Measurements from ENCODE around the gene CD8A.
"Not testable (repeated sequence)": the region's sequence is repeated elsewhere in the genome, so short reads cannot be mapped to it uniquely, and the experiment has no call there.

CD8A gene

DNA sequence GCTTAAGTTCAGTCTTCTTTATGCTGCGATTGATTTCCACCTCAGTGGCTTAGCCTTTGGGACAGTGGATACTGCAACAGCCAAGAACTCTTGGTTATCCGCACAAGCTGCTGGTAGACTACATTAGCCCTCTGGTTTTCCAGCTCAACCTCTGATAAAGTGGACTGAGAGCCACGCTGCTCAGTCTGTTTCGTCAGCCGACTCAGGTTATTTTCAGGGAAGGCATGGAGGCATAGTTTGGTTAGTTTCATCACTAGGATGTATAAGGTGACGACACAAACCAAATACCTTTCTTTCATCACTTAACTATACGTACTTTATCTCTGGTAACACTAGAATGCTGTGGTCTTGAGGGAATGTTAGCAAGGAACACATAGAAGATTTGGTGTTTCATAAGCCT is 14.2 kb downstream of the CD8A start:
- DNase-seq (ENCODE audit: low read depth), result no peak

DNA sequence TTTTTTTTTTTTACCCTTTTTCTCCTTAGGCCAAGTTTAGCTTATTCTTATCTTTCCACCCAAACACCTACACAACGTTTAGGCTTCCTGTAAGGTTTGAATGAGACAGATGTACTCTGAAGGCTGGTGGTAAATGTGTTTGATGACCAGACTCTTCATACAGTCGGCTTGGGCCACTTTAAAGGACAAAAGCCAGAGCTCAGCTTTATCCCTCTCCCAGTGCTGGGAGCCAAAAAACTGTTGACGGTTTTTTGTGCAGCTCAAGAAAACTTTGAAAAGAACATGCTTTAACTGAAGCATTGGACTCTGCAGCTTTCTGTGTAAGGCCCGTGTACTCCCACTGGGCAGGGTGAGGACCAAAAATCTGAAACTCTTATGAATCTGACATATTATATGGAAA is 15.4 kb downstream of the CD8A start:
- no peak for DNase-seq (ENCODE audit: low read depth)

DNA sequence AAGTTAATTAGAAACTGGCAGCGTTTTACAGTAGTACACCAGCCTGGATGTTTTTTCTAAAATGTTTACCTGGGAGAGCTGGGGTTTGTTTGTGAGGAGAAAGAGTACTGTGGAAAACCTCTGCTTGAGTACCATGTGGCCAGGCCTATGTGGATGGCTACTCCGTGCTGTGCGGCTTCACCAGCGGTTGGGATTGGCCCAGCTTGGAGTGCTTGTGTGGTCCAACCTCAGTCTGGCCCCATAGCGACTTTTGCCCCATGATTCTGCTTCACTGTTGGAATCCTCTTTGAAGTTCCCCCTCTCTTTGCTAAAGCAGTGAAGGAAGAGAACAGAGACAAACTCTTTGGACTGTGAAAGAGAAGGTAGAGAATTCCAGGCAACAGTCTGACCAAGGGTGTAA is 15.9 kb downstream of the CD8A start:
- DNase-seq (ENCODE audit: low read depth), result no peak

DNA sequence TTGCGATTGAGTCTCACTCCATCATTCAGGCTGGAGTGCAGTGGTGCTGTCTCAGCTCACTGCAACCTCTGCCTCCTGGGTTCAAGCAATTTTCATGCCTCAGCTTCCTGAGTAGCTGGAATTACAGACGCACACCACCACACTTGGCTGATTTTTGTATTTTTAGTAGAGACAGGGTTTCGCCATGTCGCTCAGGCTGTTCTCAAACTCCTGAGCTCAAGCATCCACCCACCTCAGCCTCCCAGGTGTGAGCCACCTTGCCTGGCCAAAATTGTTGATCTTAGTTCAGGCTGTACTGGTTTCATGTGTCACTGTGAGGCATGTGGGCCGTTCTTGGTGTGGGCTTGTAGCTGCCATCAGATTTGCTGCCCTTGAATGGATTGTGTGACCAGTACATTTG is 18.1 kb downstream of the CD8A start:
- DNase-seq (ENCODE audit: low read depth), result no peak

DNA sequence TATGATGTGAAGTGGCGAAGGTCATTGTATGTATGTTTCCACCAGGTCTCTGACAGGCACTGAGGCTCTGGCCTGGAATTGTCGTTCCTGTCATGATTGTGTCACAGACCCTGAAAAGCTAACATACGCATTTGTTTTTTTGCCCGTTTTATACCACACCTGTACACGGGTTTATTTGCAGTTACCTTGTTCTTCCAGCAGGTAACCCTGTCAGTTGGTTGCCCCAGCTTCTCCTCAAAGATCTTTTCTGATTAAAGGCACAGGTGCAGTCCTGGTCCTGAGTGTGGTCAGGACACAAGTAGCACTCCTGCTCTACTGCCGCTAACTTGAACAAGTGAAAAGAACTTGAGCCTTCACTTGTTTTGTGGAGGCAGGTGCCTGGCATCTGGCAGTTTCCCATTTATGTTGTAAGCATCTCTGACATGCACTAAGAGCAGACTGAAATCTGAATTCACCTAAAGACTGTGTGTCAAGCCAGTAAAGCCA is 19.9 kb downstream of the CD8A start:
- DNase-seq (ENCODE audit: low read depth), result no peak

DNA sequence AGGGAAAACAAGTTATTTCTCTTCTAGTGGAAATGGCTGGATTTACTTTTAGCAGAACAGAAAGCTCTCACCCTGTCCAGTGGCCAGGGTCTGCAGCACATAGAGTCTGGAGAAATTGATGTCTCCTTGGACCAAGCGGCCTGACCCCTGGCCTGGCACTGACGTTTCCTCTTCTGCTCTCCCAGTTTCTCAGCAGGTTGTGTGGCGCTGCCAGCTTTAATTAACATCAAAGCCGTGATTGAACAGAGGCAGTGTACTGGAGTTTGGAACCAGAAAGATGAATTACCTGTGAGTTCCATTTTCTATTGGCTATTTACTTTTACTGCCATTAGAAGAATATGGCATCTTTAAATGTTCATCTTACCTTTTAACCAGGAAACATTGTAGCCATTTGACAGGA is 20.9 kb downstream of the CD8A start:
- DNase-seq (ENCODE audit: low read depth), result no peak

DNA sequence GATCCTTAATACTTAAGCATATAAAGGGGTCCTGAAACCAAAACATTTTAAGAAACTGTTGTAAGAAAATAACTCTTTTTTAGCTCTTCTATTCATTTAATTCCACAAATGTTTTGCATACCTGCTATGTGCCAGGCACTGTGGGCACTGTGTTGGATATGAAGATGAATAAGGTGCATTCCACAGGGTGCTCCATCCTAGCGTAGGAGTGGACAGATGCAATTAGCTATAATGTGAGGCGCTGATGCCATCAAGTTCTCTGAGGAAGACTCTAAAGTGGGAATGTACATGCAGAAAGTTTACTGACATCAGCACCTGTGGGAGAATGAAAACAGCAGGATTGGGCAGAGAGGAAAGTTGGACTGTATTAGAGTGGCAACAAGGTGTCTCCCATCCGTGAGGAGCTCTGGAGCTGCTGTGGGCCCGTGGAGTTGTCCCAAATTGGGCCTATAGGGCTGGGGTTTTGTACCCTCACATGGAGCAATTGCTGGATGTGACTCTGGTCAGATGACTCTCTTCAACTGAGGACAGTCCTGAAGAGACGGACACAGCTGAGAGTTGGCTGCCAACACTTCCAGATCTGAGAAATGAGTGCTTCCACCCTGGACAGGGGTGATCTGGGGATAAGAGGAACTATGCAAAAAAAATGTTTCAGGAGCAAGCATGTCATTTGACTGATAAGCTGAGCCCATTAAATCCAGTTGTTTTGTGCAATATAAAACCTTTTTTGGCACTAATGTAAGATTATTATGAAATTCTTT is 22.3 kb downstream of the CD8A start:
- no peak for DNase-seq (ENCODE audit: low read depth)

DNA sequence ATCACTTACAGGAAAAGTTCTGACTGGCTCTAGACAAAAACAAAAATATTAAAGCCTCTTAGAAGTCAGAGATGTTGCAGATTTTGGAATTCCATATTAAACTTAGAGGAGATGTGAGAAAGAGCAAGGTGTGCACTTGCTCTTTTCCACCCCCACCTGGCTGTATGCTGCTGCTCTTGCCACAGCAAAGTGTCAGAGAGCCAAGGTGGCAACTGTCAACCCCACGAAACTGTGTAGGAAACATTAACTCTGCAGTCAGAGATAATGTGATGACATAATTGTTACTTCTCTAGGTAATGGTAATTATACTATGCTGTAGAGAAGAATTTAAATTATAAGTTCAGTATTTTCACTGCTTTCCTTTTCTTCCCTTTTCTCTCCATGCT is 25.4 kb downstream of the CD8A start:
- no peak for DNase-seq (ENCODE audit: low read depth)

DNA sequence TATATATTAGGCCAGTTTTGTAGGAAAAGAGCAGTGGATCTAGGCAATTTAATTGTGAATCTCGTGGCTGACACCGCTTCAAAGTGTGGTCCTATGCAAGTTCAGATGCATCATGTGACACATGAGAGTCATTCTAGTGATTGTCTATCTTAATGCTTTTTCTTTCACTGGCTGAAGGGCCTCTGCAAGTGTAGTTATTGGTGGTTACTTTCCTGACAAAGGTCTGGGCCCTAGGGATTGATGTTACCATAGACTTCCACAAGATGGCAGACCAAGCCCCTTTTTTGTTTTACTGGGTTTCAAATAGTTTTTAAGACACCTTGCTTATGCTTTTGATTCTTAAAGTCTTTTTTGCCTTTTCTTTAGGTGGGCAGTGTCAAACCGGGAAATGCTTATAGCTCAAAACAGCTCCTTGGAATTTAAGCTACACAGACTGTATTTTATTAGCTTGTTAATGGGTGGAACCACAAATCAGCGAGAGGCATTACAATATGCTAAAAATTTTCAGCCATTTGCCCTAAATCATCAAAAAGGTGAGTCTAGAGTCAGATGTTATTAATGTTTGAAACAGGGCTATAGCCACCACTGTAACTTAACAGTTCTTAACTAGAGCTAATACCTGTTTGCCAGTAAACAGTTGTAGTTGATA is 25.9 kb downstream of the CD8A start:
- DNase-seq (ENCODE audit: low read depth), result no peak

DNA sequence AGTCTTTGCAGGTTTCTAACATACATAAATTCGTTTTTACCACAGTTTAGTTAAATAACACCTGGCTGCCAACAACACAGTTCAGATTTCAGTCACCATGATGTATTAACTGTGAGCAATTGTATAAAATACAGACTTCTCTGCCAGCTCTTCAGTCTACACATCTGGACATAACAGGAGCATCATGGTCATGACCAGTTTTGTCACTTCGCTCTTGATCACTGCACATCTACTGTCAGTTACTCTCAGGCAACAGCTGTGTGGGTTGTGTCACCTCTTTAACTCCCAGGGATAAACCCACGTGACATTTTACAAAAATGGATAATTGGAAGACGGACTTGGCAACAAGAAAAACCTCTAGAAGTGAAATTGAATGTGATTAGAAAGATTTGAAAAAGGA is 30.3 kb downstream of the CD8A start:
- DNase-seq (ENCODE audit: low read depth), result no peak

DNA sequence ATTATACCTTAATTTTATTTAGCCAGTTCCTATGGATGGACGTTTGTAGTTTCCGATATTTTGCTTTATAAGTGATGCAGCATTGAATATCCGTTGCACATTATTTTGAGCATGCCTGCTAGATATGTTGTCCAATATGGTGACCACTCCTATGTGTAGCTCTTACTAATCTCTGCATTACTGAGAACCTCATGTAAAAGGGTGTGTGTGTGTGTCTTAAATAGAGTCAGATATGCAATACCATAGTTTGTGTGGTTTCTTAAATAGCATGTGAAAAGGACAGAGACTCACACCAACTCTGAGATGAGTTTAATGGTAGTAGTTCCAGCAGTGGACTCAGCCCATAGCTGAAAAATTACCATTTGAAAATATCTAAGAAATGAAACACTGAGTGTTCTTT is 32.3 kb downstream of the CD8A start:
- DNase-seq (ENCODE audit: low read depth), result no peak

DNA sequence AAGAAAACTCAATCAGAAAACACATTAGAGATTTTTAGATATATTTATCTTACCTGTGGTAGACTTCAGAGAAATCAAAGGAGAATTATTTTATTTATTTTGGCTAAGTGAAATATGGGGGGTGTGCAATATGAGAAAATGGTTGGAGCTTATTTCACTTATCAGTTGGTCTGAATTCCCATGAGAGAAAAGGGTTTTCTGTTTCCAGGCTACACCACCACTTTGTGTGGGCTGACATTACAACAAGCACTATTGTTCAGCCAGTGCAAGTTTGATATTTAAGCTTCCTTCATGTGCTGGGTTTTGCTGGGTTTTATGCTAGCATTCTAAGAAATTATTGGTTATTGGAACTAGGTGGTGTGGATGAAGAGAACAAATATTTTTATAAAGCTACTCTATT is 37.1 kb downstream of the CD8A start:
- no peak for DNase-seq (ENCODE audit: low read depth)

DNA sequence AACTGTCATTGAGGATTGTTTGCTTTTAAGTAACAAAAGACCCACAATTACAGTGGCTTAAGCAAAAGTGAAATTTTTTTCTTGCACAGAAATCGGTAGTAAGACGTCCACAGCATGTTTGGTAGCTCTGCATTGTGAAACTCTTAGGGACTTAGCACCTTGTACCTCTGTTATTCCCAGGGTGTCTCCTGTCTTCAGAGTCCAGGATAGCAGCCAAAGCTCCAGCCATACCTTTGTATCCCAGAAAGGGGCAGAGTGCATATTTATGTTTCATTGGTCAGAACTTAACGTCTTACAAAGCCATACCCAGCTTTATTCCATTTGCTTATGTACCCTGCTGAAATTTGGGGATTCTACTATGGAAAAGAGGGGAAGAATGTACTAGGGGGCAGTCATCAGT is 37.8 kb downstream of the CD8A start:
- DNase-seq (ENCODE audit: low read depth), result no peak

DNA sequence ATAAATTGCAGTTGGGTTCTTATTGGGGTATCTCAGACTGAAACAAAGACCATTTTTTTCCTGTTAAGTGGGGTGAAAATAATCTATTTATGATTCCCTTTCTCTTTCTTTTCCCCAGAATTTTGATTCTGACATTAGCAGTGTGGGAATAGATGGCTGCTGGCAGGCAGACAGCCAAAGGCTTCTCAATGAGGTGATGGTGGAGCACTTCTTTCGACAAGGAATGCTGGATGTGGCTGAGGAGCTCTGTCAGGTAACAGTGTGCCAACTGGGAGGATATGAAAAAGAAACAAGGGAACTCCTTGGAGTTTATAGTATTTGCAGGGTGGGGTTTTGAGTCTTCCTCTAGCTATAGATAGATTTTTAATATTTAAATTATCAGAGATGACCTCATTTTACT is 38.9 kb downstream of the CD8A start:
- DNase-seq (ENCODE audit: low read depth), result no peak

DNA sequence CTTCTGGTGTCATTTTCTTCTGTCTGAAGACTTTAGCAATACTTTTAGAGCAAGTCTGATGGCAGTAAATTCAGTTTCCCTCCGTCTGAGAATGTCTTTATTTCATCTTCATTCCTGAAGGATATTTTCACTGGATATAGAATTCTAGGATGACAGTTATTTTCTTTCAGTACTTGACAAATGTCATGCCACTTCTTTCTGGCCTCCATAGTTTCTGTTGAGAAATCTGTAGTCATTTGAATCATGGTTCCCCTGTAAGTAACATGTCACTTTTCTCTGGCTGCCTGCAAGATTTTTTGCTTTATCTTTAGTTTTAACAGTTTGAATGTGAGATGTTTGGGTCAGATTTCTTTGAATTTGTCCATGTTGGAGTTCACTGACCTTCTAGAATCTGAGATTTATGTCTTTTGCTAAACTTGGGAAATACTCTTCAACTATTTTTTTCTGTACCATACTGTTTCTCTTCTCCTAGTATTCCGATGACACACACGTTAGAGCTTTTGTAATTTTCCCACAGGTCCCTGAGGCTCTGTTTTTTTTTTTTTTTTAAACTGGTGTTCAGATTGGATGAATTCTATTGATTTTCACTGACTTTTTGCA is 40.4 kb downstream of the CD8A start:
- no peak for DNase-seq (ENCODE audit: low read depth)

DNA sequence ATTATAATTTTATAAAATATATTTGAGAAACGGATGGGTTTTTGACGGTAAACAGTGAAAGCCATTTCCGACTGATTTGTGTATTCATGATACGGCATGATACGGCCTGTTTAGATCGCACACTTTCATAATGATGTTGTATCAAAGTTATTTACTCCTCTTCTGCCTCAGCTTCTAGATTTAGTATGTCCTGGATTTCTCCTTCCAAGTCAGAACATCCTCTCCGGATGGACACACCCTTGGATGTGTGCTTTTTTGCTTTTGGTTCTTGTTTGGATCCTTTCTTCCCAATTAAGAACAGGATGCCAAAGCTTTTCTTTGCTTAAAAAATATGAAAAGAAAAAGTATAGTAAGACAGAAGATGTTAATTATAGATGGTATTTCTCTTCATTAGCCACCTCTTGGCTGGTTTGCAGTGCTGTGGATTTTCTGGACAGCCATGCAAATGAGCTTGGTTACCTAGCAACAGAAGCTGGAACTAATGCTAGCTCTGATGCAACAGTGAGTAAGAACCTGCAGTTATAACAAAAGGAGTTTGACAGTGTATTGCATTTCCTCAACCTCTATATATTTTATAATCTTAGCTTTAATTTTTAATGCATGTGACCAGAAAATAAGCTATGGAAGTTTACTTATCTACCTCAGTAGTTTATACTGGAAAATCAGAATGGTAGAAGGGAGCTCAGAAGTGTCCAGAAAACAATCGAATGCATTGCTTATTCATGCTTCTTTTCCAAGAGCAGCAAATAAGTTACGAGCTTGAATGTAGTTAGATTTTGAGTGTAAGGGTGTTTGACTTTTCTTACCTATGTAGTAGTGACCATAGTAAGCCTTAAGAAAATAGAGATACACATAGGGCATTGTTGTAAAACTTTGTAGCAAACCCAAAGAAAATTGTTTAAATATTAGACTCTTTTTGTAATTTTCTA is 42.7 kb downstream of the CD8A start:
- DNase-seq (ENCODE audit: low read depth), result no peak

DNA sequence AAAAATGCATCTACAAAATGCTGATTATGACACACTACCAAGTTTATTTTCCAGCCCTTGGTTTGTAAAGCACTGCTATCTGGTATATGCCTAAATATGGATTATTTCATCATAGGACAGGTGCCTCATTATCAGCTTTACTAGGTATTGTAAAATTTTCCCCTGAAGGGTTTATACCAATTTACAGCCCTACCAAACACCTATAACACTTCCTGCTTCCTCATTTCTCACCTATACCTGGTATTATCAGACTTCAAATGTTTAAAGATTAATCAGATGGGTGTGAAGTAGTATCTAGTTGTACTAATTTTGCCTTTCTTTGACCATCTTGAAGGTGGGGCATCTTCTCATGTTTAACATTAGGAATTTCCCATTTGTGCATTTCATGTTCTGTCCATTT is 43.8 kb downstream of the CD8A start:
- no peak for DNase-seq (ENCODE audit: low read depth)

DNA sequence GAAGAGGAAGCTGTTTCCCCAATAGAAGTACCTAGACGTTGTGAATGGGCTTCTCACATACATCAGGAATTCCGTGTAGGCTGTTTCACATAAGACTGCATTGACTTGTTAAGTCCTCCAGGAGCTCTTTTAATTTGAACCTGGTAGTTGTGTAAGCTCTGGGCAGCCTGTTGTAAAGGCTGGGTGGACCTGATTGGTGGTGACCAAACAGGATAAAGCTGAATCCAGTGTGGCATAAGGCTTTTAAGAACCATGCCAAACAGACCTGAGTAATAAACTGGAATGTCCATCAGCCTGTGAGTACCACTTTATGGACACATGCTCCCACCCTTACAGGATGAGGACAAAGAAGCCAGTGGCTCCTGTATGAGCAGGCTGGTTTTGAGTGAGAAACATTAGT is 46.6 kb downstream of the CD8A start:
- DNase-seq (ENCODE audit: low read depth), result no peak

DNA sequence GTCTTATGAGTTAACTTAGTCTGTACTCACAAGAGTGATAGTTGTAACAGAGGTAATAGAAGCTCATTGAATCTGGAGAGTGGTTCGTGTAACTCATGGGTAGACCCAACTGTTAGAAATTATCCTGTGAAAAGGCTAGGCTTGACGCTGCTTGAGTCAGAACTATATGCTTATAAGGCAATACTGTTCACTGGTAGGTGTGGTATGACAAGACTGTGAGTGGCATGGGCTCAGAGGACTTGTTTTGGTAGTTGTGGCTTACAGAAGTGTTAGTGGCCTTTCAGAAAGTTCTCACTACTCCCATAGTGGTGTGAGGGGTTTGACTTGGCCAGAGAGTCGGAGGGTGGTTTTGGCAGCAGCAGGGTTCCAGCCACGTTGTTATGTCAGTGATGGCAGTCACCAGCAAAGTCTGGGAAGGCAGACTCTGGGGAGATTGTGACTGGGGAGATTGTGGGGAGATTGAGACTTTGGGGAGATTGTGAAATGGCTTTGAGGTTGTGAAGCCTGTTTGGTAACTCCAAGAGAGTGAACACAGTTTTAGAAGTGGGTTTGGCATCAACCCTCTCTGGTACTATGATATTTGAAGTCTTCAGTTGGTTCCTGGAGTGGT is 48.7 kb downstream of the CD8A start:
- DNase-seq (ENCODE audit: low read depth), result not testable (repeated sequence)

DNA sequence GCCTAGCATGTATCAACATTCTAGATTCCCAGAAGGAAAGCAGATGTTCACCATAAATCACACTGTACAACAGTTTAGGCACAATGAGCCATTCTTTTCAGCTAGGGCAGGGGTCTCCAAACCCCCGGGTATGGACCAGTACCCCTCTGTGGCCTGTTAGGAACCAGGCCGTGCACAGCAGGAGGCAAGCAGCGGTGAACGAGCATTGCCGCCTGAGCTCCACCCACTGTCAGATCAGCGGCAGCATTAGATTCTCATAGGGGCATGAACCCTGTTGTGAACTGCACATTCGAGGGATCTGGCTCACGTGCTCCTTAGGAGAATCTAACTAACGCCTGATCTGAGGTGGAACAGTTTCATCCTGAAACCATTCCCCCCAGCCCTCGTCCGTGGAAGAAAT is 50.8 kb downstream of the CD8A start:
- DNase-seq (ENCODE audit: low read depth), result not testable (repeated sequence)

DNA sequence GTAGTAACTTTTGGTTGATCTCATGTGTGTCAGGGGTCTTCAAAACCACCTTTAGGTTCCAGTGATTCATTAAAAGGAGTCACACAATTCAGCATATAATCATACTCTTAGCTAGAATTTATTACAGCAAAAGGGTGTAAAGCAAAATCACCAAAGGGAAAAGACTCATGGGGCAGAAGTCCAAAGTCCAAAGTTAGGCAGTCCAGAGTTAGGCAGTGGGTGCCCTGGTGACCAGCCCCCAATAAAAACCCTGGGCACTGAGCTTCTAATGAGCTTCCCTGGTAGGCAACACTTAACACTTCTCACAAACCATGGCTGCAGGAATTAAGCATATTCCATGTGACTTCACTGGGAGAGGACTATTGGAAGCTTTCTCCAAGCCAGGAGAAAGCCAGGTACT is 51.2 kb downstream of the CD8A start:
- DNase-seq (ENCODE audit: low read depth), result not testable (repeated sequence)

DNA sequence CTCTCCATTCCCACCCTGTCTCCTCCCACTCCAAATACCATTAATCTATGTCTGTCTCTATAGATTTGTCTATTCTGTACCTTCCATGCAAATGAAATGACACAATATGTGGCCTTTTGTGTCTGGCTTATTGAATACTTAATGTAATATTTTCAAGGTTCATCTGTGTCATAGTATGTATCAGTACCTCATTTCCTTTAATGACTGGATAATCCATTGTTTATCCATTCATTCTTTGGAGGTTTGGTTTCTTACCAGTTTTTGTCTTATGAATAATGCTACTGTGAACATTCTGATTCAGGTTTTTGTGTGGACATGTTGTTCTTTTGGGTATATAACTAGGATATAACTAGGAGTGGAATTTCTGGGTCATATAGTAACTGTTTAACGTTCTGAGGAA is 55.8 kb downstream of the CD8A start:
- not testable (repeated sequence) for DNase-seq (ENCODE audit: low read depth)

All from stimulated activated CD8-positive, alpha-beta memory T cell treated with anti-CD3 and anti-CD28 coated beads, Interleukin-12 subunit alpha, Interleukin-12 subunit beta, amount 100 ng/mL, for 4 hours (primary cell).